ENCODE results near the gene CLC. TPM values are rescaled to one million over a fixed set of nuclear protein-coding genes. Genes with fewer than 3 reads are reported as not detected.
"Not testable (repeated sequence)": the region's sequence is repeated elsewhere in the genome, so short reads cannot be mapped to it uniquely, and the experiment has no call there.

The CLC gene
- polyA plus RNA-seq, 6 donors from 2014 or later, result 2.1 TPM; not detected in 5

- ATAC-seq (ENCODE audit: low read depth in 2 of 2) (no peak), DNase-seq (no peak)
- Mint-ChIP-seq H3K9me3 (no peaks in the 10 kb centered on the region), H3K4me3 (no peak overlapping the region), H3K27ac (no peak overlapping the region), H3K4me1 (no peaks in the 10 kb centered on the region), H3K36me3 (no peaks in the 10 kb centered on the region), H3K27me3 (peaks cover 51 to 64% (median 63%) of the 10 kb centered on the region in 3 donors)
Measured at GRCh38 chr19:39746836-39747529, 9.2 kb upstream of the CLC start.

GRCh38 chr19:39745643-39746042 is 7.8 kb upstream of the CLC start:
- H3K27ac Mint-ChIP-seq, result peak overlapping the region in 1 of 6 donors; percentile 11
- ATAC-seq (ENCODE audit: low read depth in 2 of 2) (no peak), DNase-seq (no peak)
- no peak overlapping the region for H3K4me3 Mint-ChIP-seq
- peaks cover 46 to 70% (median 61%) of the 10 kb centered on the region in 3 donors for H3K27me3 Mint-ChIP-seq
- H3K4me1 Mint-ChIP-seq, result no peaks in the 10 kb centered on the region
- peaks cover 0 to 2% (median 0%) of the 10 kb centered on the region in 7 donors for H3K9me3 Mint-ChIP-seq
- H3K36me3 Mint-ChIP-seq, result no peaks in the 10 kb centered on the region

- H3K9me3 Mint-ChIP-seq, result peaks cover 0 to 2% (median 0%) of the 10 kb centered on the region in 7 donors
- peak overlapping the region in 2 of 6 donors; percentile 25 to 73 for H3K27ac Mint-ChIP-seq
- ATAC-seq (ENCODE audit: low read depth in 2 of 2), result no peak
- peaks cover 50 to 52% (median 51%) of the 10 kb centered on the region in 3 donors for H3K27me3 Mint-ChIP-seq
- H3K36me3 Mint-ChIP-seq, result no peaks in the 10 kb centered on the region
- no peak overlapping the region for H3K4me3 Mint-ChIP-seq
- H3K4me1 Mint-ChIP-seq, result no peaks in the 10 kb centered on the region
- DNase-seq, result no peak
Measured at GRCh38 chr19:39740395-39740794, 2.6 kb upstream of the CLC start.

GRCh38 chr19:39738814-39739213 is 985 bp upstream of the CLC start:
- H3K27me3 Mint-ChIP-seq, result peaks cover 42 to 61% (median 53%) of the 10 kb centered on the region in 3 donors
- no peak for ATAC-seq (ENCODE audit: low read depth in 2 of 2)
- H3K9me3 Mint-ChIP-seq, result peaks cover 0 to 2% (median 0%) of the 10 kb centered on the region in 7 donors
- no peak overlapping the region for H3K27ac Mint-ChIP-seq
- no peaks in the 10 kb centered on the region for H3K4me1 Mint-ChIP-seq
- DNase-seq, result no peak
- H3K4me3 Mint-ChIP-seq, result no peak overlapping the region
- no peaks in the 10 kb centered on the region for H3K36me3 Mint-ChIP-seq

- Mint-ChIP-seq H3K36me3 (no peaks in the 10 kb centered on the region), H3K9me3 (peaks cover 0 to 4% (median 0%) of the 10 kb centered on the region in 7 donors), H3K27me3 (peaks cover 37 to 54% (median 44%) of the 10 kb centered on the region in 3 donors), H3K27ac (no peak overlapping the region), H3K4me3 (peak overlapping the region in 1 of 8 donors; percentile 8), H3K4me1 (no peaks in the 10 kb centered on the region)
- ATAC-seq (ENCODE audit: low read depth in 2 of 2), result no peak
- no peak for DNase-seq
Measured at GRCh38 chr19:39737351-39737750, 478 bp downstream of the CLC start.

GRCh38 chr19:39736088-39736487 is 1.7 kb downstream of the CLC start:
- peaks cover 0 to 4% (median 0%) of the 10 kb centered on the region in 7 donors for H3K9me3 Mint-ChIP-seq
- DNase-seq, result no peak
- ATAC-seq (ENCODE audit: low read depth in 2 of 2), result no peak
- H3K4me1 Mint-ChIP-seq, result no peaks in the 10 kb centered on the region
- no peak overlapping the region for H3K4me3 Mint-ChIP-seq
- H3K27ac Mint-ChIP-seq, result no peak overlapping the region
- H3K27me3 Mint-ChIP-seq, result peaks cover 33 to 50% (median 44%) of the 10 kb centered on the region in 3 donors
- H3K36me3 Mint-ChIP-seq, result no peaks in the 10 kb centered on the region

- no peaks in the 10 kb centered on the region for H3K4me1 Mint-ChIP-seq
- no peak overlapping the region for H3K4me3 Mint-ChIP-seq
- ATAC-seq (ENCODE audit: low read depth in 2 of 2) (no peak), DNase-seq (no peak)
- peaks cover 0 to 4% (median 0%) of the 10 kb centered on the region in 7 donors for H3K9me3 Mint-ChIP-seq
- peaks cover 33 to 49% (median 44%) of the 10 kb centered on the region in 3 donors for H3K27me3 Mint-ChIP-seq
- H3K27ac Mint-ChIP-seq, result no peak overlapping the region
- no peaks in the 10 kb centered on the region for H3K36me3 Mint-ChIP-seq
Measured at GRCh38 chr19:39735688-39736087, 2.1 kb downstream of the CLC start.

- no peak overlapping the region for H3K4me3 Mint-ChIP-seq
- H3K9me3 Mint-ChIP-seq, result peaks cover 0 to 4% (median 0%) of the 10 kb centered on the region in 7 donors
- peaks cover 35 to 54% (median 53%) of the 10 kb centered on the region in 3 donors for H3K27me3 Mint-ChIP-seq
- ATAC-seq (ENCODE audit: low read depth in 2 of 2), result no peak
- peak overlapping the region in 1 of 6 donors; percentile 7 for H3K27ac Mint-ChIP-seq
- no peak for DNase-seq
- H3K4me1 Mint-ChIP-seq, result no peaks in the 10 kb centered on the region
- H3K36me3 Mint-ChIP-seq, result no peaks in the 10 kb centered on the region
Measured at GRCh38 chr19:39733841-39734240, 4.0 kb downstream of the CLC start.

GRCh38 chr19:39731685-39732084 is 6.1 kb downstream of the CLC start:
- Mint-ChIP-seq H3K9me3 (peaks cover 0 to 4% (median 0%) of the 10 kb centered on the region in 7 donors), H3K36me3 (no peaks in the 10 kb centered on the region), H3K27ac (no peak overlapping the region), H3K4me3 (no peak overlapping the region), H3K27me3 (peaks cover 35 to 50% (median 48%) of the 10 kb centered on the region in 3 donors), H3K4me1 (no peaks in the 10 kb centered on the region)
- DNase-seq (no peak), ATAC-seq (ENCODE audit: low read depth in 2 of 2) (no peak)

GRCh38 chr19:39729594-39729993 is 8.2 kb downstream of the CLC start:
- no peaks in the 10 kb centered on the region for H3K36me3 Mint-ChIP-seq

GRCh38 chr19:39728040-39728439 is 9.8 kb downstream of the CLC start:
- H3K4me1 Mint-ChIP-seq, result no peaks in the 10 kb centered on the region
- H3K27me3 Mint-ChIP-seq, result peaks cover 33 to 51% (median 48%) of the 10 kb centered on the region in 3 donors
- no peak overlapping the region for H3K27ac Mint-ChIP-seq
- no peak for ATAC-seq (ENCODE audit: low read depth in 2 of 2)
- H3K36me3 Mint-ChIP-seq, result no peaks in the 10 kb centered on the region
- DNase-seq, result no peak
- no peak overlapping the region for H3K4me3 Mint-ChIP-seq
- H3K9me3 Mint-ChIP-seq, result no peaks in the 10 kb centered on the region

More at GRCh38 chr19:39729594-39729993, 8.2 kb downstream of the CLC start:
- Mint-ChIP-seq H3K4me3 (no peak overlapping the region), H3K9me3 (peaks cover 0 to 4% (median 0%) of the 10 kb centered on the region in 7 donors), H3K27ac (no peak overlapping the region), H3K27me3 (peaks cover 45% of the 10 kb centered on the region in 3 donors), H3K4me1 (no peaks in the 10 kb centered on the region)
- DNase-seq (no peak), ATAC-seq (ENCODE audit: low read depth in 2 of 2) (no peak)

- ATAC-seq (ENCODE audit: low read depth in 2 of 2) (no peak), DNase-seq (no peak)
- Mint-ChIP-seq H3K4me1 (no peaks in the 10 kb centered on the region), H3K27me3 (peaks cover 40 to 58% (median 55%) of the 10 kb centered on the region in 3 donors), H3K9me3 (no peaks in the 10 kb centered on the region), H3K36me3 (no peaks in the 10 kb centered on the region), H3K27ac (peak overlapping the region in 1 of 6 donors; percentile 19), H3K4me3 (no peak overlapping the region)
Measured at GRCh38 chr19:39727070-39727800, 10.6 kb downstream of the CLC start.

GRCh38 chr19:39725995-39726394 is 11.8 kb downstream of the CLC start:
- H3K4me3 Mint-ChIP-seq, result no peak overlapping the region
- no peaks in the 10 kb centered on the region for H3K9me3 Mint-ChIP-seq
- H3K27me3 Mint-ChIP-seq, result peaks cover 50 to 60% (median 58%) of the 10 kb centered on the region in 3 donors
- H3K36me3 Mint-ChIP-seq, result no peaks in the 10 kb centered on the region
- ATAC-seq (ENCODE audit: low read depth in 2 of 2) (no peak), DNase-seq (no peak)
- H3K4me1 Mint-ChIP-seq, result no peaks in the 10 kb centered on the region
- no peak overlapping the region for H3K27ac Mint-ChIP-seq

- not testable (repeated sequence) for DNase-seq; ATAC-seq (ENCODE audit: low read depth in 2 of 2); H3K4me3 Mint-ChIP-seq; H3K36me3 Mint-ChIP-seq; H3K4me1 Mint-ChIP-seq; H3K9me3 Mint-ChIP-seq; H3K27ac Mint-ChIP-seq
- H3K27me3 Mint-ChIP-seq, result peaks cover 54 to 70% (median 55%) of the 10 kb centered on the region in 3 donors
Measured at GRCh38 chr19:39720144-39720543, 17.7 kb downstream of the CLC start.

Measured in naive B cell (primary cell).